ENCODE data around the gene NCOA1.

NCOA1 gene

GRCh38 chr2:24552836-24553235 lies 61.8 kb downstream of the NCOA1 start:
- no peak for TF ChIP-seq CTCF (IDR thresholded peaks at IDR 0.05; ENCODE audit: low read depth, low read length, missing control alignments)
- H3K4me3 ChIP-seq (replicated peaks; ENCODE audit: low read depth, low read length) = no peak overlapping the region
- no peak for DNase-seq (ENCODE audit: extremely low read depth, low read depth)

- no peak for TF ChIP-seq CTCF (IDR thresholded peaks at IDR 0.05; ENCODE audit: low read depth, low read length, missing control alignments)
- DNase-seq (ENCODE audit: extremely low read depth, low read depth) = no peak
- no peak overlapping the region for H3K4me3 ChIP-seq (replicated peaks; ENCODE audit: low read depth, low read length)
Observed at GRCh38 chr2:24558781-24559472, 67.9 kb downstream of the NCOA1 start.

- H3K4me3 ChIP-seq (replicated peaks; ENCODE audit: low read depth, low read length) = no peak overlapping the region
- peak; percentile 16 for DNase-seq (ENCODE audit: extremely low read depth, low read depth)
- TF ChIP-seq CTCF (IDR thresholded peaks at IDR 0.05; ENCODE audit: low read depth, low read length, missing control alignments) = no peak
Observed at GRCh38 chr2:24559473-24560113, 68.5 kb downstream of the NCOA1 start.

- no peak for DNase-seq (ENCODE audit: extremely low read depth, low read depth)
- no peak for TF ChIP-seq CTCF (IDR thresholded peaks at IDR 0.05; ENCODE audit: low read depth, low read length, missing control alignments)
- no peak overlapping the region for H3K4me3 ChIP-seq (replicated peaks; ENCODE audit: low read depth, low read length)
Observed at GRCh38 chr2:24565537-24565936, 74.5 kb downstream of the NCOA1 start.

DNA sequence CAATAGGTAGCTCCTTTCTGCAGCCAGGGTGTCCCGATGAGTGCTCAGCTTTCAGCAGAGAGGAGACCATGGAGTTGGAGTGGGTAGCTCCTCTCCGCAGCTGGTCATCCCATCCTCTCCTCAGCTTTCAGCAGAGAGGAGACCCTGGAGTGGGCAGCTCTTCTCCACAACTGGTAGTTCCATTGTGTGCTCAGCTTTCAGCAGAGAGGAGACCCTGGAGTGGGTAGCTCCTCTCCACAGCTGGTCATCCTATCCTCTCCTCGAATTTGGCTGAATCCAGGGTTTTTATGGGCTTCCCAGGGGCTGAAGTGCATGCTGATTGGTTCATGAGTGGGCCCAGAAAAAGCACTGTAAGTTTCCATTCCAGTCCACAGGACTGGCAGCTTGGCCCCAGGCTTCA lies 75.2 kb downstream of the NCOA1 start:
- H3K4me3 ChIP-seq (replicated peaks; ENCODE audit: low read depth, low read length) = no peak overlapping the region

GRCh38 chr2:24566630-24567029 lies 75.6 kb downstream of the NCOA1 start:
- H3K4me3 ChIP-seq (replicated peaks; ENCODE audit: low read depth, low read length) = no peak overlapping the region
- DNase-seq (ENCODE audit: extremely low read depth, low read depth) = no peak
- no peak for TF ChIP-seq CTCF (IDR thresholded peaks at IDR 0.05; ENCODE audit: low read depth, low read length, missing control alignments)

More for the DNA sequence above, 75.2 kb downstream of the NCOA1 start:
- DNase-seq (ENCODE audit: extremely low read depth, low read depth) = no peak
- TF ChIP-seq CTCF (IDR thresholded peaks at IDR 0.05; ENCODE audit: low read depth, low read length, missing control alignments) = no peak
